ENCODE data around the gene ZSCAN10.

ZSCAN10 gene

GRCh38 chr16:3099395-3099731, 269 bp upstream of the ZSCAN10 start:
- no peaks in the 10 kb centered on the region for H3K9me3 ChIP-seq (replicated peaks; ENCODE audit: insufficient read depth, low read length)
- no peak overlapping the region for H2AFZ ChIP-seq (ENCODE audit: low read length)
- no peak overlapping the region for H3K27ac ChIP-seq (ENCODE audit: low read length)
- H3K4me2 ChIP-seq (ENCODE audit: low read depth, low read length), result peak overlapping the region; percentile 86; the same call in 1 of the 2 replicates
- H3F3A ChIP-seq (ENCODE audit: insufficient read depth, low read length), result peaks cover 10% of the 10 kb centered on the region; the same call in 1 of the 2 replicates
- H3K9ac ChIP-seq (ENCODE audit: low read length), result no peak overlapping the region
- H3K9me2 ChIP-seq (replicated peaks; ENCODE audit: insufficient read depth, low read length), result no peaks in the 10 kb centered on the region
- TF ChIP-seq, protein P1, sequence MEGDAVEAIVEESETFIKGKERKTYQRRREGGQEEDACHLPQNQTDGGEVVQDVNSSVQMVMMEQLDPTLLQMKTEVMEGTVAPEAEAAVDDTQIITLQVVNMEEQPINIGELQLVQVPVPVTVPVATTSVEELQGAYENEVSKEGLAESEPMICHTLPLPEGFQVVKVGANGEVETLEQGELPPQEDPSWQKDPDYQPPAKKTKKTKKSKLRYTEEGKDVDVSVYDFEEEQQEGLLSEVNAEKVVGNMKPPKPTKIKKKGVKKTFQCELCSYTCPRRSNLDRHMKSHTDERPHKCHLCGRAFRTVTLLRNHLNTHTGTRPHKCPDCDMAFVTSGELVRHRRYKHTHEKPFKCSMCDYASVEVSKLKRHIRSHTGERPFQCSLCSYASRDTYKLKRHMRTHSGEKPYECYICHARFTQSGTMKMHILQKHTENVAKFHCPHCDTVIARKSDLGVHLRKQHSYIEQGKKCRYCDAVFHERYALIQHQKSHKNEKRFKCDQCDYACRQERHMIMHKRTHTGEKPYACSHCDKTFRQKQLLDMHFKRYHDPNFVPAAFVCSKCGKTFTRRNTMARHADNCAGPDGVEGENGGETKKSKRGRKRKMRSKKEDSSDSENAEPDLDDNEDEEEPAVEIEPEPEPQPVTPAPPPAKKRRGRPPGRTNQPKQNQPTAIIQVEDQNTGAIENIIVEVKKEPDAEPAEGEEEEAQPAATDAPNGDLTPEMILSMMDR (IDR thresholded peaks at IDR 0.05; ENCODE audit: low read length), result no peak
- TF ChIP-seq EZH2phosphoT487 (IDR thresholded peaks at IDR 0.05; ENCODE audit: low read length), result no peak
- TF ChIP-seq EZH2 (optimal IDR thresholded peaks at IDR 0.05; ENCODE audit: low read depth, low read length), result no peak
- no peaks in the 10 kb centered on the region for H3K79me2 ChIP-seq (ENCODE audit: low read length)
- no peaks in the 10 kb centered on the region for H3K36me3 ChIP-seq (replicated peaks; ENCODE audit: insufficient read depth, low read length)
- H3K4me1 ChIP-seq (ENCODE audit: low read length), result peaks cover 23% of the 10 kb centered on the region
- H4K20me1 ChIP-seq (ENCODE audit: insufficient read depth, low read length), result no peaks in the 10 kb centered on the region
- H3K27me3 ChIP-seq (replicated peaks; ENCODE audit: insufficient read depth, low read length), result peaks cover 30% of the 10 kb centered on the region
- DNase-seq, result no peak
- no peak overlapping the region for H3K4me3 ChIP-seq (ENCODE audit: low read length)

DNA sequence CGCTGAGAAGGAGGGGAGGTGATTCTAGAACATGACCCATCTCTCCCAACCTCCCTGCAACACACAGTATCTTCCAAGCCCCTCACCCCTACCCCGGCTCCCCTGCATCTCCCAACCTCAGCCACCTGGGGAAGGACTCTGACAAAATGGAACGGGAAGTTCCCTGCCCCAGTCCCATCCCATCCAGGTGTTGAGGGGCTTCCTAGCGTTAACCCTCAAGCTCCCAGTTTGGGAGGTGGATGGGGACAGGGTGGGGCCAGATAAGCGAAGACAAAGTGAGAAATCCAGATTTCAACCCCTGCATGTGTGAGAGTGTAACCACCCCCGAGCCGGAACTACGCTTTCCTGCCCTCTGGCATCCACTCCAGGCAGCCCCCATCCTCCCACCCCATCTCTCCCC, 1.8 kb downstream of the ZSCAN10 start:
- peaks cover 23% of the 10 kb centered on the region for H3K4me1 ChIP-seq (ENCODE audit: low read length)
- no peak overlapping the region for H3K27ac ChIP-seq (ENCODE audit: low read length)
- H3K36me3 ChIP-seq (replicated peaks; ENCODE audit: insufficient read depth, low read length), result no peaks in the 10 kb centered on the region
- H3K9ac ChIP-seq (ENCODE audit: low read length), result no peak overlapping the region
- no peak overlapping the region for H3K4me2 ChIP-seq (ENCODE audit: low read depth, low read length)
- H3K4me3 ChIP-seq (ENCODE audit: low read length), result no peak overlapping the region
- H3F3A ChIP-seq (ENCODE audit: insufficient read depth, low read length), result peaks cover 12% of the 10 kb centered on the region; the same call in 1 of the 2 replicates
- no peak for DNase-seq
- H3K9me2 ChIP-seq (replicated peaks; ENCODE audit: insufficient read depth, low read length), result no peaks in the 10 kb centered on the region
- peaks cover 39% of the 10 kb centered on the region for H3K27me3 ChIP-seq (replicated peaks; ENCODE audit: insufficient read depth, low read length)
- TF ChIP-seq EZH2 (optimal IDR thresholded peaks at IDR 0.05; ENCODE audit: low read depth, low read length) (no peak), EZH2phosphoT487 (IDR thresholded peaks at IDR 0.05; ENCODE audit: low read length) (no peak)
- TF ChIP-seq, protein P1 (IDR thresholded peaks at IDR 0.05; ENCODE audit: low read length), result no peak
- no peak overlapping the region for H2AFZ ChIP-seq (ENCODE audit: low read length)
- no peaks in the 10 kb centered on the region for H3K79me2 ChIP-seq (ENCODE audit: low read length)
- H3K9me3 ChIP-seq (replicated peaks; ENCODE audit: insufficient read depth, low read length), result no peaks in the 10 kb centered on the region
- H4K20me1 ChIP-seq (ENCODE audit: insufficient read depth, low read length), result no peaks in the 10 kb centered on the region

- H3K4me3 ChIP-seq (ENCODE audit: low read length), result no peak overlapping the region
- no peak overlapping the region for H2AFZ ChIP-seq (ENCODE audit: low read length)
Observed at GRCh38 chr16:3096362-3096761, 2.7 kb downstream of the ZSCAN10 start.

More at GRCh38 chr16:3096362-3096761, 2.7 kb downstream of the ZSCAN10 start:
- Histone ChIP-seq H3F3A (ENCODE audit: insufficient read depth, low read length) (peaks cover 12% of the 10 kb centered on the region; the same call in 1 of the 2 replicates), H4K20me1 (ENCODE audit: insufficient read depth, low read length) (no peaks in the 10 kb centered on the region), H3K27ac (ENCODE audit: low read length) (no peak overlapping the region), H3K9ac (ENCODE audit: low read length) (no peak overlapping the region), H3K9me2 (replicated peaks; ENCODE audit: insufficient read depth, low read length) (no peaks in the 10 kb centered on the region), H3K36me3 (replicated peaks; ENCODE audit: insufficient read depth, low read length) (no peaks in the 10 kb centered on the region), H3K4me2 (ENCODE audit: low read depth, low read length) (no peak overlapping the region), H3K79me2 (ENCODE audit: low read length) (no peaks in the 10 kb centered on the region), H3K4me1 (ENCODE audit: low read length) (peaks cover 23% of the 10 kb centered on the region), H3K27me3 (replicated peaks; ENCODE audit: insufficient read depth, low read length) (peaks cover 44% of the 10 kb centered on the region), H3K9me3 (replicated peaks; ENCODE audit: insufficient read depth, low read length) (no peaks in the 10 kb centered on the region)
- DNase-seq, result no peak
- TF ChIP-seq, protein P1 (IDR thresholded peaks at IDR 0.05; ENCODE audit: low read length), result no peak
- TF ChIP-seq EZH2 (optimal IDR thresholded peaks at IDR 0.05; ENCODE audit: low read depth, low read length), result no peak
- no peak for TF ChIP-seq EZH2phosphoT487 (IDR thresholded peaks at IDR 0.05; ENCODE audit: low read length)

Measured in MM.1S (cell line).